PC-9 (cell line): ENCODE results near the gene PKHD1.

Experiments used
- EZH2 ChIP-seq: fragments of 200-600 bp; sonication (generic); IDR thresholded peaks from 2 replicates; pipeline ENCODE4 v1.8.0; 2017; ENCODE audit warnings: antibody characterized with exemption, low read depth
- TF ChIP-seq, protein P1 (sequence below): fragments of 200-600 bp; sonication (generic); conservative IDR thresholded peaks from 2 replicates; pipeline ENCODE4 v1.6.1; 2017; ENCODE audit warnings: mixed run types, antibody characterized with exemption, mild to moderate bottlenecking, moderate library complexity

DNA sequence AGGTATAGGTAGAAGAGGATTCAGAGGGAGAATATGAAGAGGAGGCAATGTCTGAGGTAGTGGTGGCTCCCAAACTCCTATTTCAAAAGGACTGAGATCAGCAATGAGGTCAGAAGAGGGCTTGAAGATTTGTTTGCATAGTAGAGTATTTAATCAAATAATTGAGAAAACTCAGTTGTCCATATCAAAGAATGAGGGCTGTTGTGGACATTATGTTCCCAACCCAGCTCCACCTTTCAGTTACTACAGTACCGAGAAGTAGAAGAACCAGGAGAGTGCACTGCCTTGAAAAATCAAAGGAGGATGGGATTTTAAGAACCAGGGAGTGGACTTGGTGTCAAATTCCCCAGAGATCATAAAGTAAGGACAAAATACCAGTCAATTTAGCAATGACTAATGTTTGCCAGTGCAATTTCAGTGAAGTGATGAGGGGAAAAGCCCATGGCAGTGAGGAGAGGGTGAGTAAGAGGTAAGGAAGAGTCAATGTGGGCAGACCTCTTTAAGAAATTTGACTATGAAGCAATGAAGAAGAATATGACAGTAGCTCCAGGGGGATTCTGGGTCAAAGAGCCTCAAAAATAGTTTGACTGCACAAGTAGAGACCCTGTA is 382.4 kb downstream of the PKHD1 start:
- TF ChIP-seq, protein P1, sequence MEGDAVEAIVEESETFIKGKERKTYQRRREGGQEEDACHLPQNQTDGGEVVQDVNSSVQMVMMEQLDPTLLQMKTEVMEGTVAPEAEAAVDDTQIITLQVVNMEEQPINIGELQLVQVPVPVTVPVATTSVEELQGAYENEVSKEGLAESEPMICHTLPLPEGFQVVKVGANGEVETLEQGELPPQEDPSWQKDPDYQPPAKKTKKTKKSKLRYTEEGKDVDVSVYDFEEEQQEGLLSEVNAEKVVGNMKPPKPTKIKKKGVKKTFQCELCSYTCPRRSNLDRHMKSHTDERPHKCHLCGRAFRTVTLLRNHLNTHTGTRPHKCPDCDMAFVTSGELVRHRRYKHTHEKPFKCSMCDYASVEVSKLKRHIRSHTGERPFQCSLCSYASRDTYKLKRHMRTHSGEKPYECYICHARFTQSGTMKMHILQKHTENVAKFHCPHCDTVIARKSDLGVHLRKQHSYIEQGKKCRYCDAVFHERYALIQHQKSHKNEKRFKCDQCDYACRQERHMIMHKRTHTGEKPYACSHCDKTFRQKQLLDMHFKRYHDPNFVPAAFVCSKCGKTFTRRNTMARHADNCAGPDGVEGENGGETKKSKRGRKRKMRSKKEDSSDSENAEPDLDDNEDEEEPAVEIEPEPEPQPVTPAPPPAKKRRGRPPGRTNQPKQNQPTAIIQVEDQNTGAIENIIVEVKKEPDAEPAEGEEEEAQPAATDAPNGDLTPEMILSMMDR: no peak
- no peak for TF ChIP-seq EZH2
